Stimulated activated CD4-positive, alpha-beta T cell treated with anti-CD3 and anti-CD28 coated beads, Interleukin-1b, Interleukin-23, amount 100 ng/mL, for 4 hours (primary cell): Measurements from ENCODE around the gene MGAT3.

ENCODE experiments used
- DNase-seq, 2 donors: peaks; one replicate each; pipeline ENCODE4 v3.0.0-alpha.2; 2020; ENCODE audit warnings: low read depth in 2 of 2

Gene MGAT3

GRCh38 chr22:39450258-39450955, 6.4 kb upstream of the MGAT3 start:
- DNase-seq: no peak

- no peak for DNase-seq
Measured at GRCh38 chr22:39452740-39453040, 4.1 kb upstream of the MGAT3 start.

- DNase-seq: no peak
Measured at GRCh38 chr22:39453765-39454378, 2.9 kb upstream of the MGAT3 start.

DNA sequence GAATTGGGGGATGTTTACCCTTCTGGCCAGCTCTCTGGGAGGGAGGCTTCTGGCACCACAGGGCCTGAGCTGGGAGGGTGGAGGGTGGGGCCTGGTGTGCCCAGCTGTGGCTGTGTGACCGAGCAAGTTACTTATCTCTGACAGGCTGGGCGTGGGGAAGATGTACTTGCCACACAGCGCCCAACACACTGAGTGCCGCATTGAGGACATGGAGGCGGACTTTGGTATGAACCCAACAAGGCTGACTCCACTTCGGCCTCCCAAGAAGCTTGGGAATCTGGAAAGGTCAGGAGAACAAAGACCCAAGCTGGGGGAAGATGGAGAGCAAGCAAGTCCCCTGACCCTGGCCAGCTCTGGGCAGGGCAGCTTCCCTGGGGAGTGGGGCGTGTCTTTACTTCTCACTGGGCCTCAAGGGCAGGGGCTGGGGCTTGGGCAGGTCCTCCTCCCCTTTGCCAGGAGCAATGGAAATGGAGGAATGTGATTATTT, 2.4 kb upstream of the MGAT3 start:
- no peak for DNase-seq

DNA sequence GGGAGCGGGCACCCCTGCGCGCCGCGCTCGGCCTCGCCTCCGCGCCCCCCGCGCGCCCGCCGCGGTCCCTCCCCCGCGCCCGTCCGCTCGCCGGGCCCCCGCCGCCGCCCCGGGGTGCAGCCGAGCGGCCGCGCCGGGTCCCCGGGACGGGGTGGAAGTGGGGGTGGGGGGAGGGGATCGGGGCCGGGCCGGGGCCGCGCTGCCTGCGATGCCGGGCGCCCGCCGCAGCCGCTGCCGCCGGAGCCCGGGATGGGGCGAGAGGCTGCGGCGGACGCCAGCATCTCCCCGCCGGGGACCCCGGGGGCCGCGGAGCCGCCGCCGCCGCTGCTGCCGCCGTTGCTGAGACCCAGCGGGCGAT, 365 bp downstream of the MGAT3 start:
- no peak for DNase-seq

DNA sequence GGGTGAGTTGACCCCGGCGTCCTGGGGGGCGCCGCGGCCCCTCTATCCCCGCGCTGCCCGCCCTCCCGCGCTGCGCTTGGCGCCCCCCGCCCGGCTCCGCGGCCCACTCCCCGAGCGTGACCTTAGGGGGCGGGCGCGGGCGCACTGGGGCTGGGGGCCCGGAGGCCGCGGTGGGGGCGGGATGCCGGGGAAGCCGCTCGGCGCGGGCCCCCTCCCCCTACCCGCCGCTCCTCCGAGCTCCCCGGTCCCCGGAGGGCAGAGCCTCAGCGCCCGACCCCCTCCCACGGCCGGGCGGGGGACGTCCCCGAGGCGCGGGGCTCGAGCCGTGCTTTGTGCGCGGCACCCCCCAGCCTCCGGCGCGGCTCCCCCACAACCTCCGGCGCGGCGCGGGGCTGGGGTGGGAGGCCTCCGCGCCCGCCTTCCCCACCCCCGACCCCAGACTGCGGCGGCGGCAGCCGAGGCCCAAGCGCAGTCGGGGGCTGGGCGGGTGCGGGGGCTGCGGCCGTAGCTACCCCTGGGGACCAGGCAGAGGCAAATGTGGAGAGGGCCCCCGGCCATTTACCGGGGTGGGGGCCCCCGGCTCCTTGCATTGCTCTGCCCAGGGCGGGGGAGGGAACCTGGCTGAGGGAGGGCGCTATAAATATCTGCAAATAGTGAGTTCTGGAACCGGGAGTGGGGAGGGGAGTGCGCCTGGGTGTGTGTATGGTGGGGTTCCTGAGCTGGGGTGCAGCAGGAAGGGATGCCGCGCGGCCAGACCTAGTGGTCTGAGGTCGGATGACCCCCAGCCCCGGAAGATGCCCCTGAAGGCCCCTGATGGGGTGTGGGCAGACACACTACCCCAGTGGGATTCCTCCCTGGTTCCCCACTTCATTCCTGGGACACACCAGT, 988 bp downstream of the MGAT3 start:
- no peak for DNase-seq

GRCh38 chr22:39458444-39459083, 1.8 kb downstream of the MGAT3 start:
- no peak for DNase-seq

- DNase-seq: no peak
Measured at GRCh38 chr22:39459681-39460080, 2.9 kb downstream of the MGAT3 start.

DNA sequence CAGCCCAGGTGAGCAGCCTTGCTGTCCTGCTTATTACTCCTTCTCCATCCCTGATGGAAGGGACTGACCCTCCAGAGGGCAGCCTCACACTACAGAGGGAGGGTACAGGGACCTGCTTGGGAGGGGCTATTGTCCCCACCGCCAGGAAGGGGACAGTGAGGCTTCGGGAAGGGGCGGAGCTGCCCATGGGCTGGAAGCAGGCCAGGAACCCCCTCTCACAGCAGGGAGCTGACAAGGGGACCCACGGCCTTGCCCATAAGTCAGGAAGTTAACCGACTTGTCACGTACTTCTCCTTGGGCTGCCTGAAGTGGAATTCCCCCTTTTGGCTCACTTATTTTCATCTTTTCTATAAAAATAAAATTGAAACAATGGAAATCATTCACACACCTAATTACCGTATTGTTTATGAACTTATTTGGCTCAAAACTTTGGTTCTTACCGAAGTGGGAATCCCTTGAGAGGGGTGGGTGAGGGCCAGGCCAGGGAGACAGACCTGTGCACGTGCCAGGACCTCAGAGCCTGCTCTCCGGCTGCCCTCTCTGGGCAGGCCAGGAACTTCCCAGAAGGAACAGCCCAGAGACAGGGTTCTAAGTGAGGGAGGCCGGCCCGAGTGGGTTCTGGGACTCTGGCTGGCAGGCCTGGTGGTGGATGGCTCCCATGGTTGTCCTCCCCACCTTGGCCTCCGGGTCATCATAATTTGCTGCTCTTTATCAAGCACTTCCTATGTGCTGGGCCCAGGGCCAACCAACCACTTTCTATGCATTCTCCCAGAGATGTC, 5.8 kb downstream of the MGAT3 start:
- DNase-seq: no peak

DNA sequence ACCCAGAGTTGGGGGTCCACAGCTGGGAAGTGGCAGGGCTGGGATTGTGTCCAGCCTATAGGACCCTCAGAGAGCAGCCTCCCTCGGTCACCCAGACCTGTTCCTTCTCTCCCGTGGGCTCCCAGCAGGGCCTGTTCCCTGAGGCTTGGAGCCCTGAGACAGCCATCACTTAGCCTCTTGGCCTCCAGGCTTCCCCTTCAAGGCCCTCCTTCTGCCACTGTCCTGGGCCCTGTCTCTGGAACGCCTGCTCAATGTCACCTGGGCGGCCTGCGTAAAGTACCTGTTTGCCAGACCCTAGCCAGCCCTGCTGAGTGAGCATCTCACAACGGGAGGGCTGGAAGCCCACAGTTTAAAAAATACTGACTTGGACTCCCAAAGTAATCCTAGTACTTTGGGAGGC, 6.5 kb downstream of the MGAT3 start:
- DNase-seq: no peak

DNA sequence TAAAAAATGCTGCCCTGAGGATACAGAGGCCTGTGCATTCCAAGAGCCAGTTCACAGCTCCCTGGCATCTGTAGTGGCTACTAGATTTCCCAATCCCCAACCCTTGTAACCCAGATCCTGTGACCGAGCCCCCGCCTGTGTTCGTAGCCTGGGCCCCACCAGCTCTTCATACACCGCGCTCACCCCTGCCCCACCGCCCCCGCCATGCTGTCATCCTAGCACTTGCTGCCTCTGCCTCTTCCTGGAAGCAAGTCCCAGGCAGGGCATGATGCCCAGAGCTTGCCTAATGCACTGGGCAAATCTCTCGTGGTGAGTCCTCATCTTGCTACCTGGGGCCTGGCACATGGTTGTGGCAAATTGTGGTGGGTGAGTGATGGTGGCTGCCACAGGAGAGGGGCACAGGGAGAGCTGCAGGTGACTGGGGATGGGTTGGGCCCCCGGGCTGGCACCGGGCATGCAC, 7.1 kb downstream of the MGAT3 start:
- DNase-seq: no peak

GRCh38 chr22:39466228-39467006, 9.6 kb downstream of the MGAT3 start:
- DNase-seq: no peak

- DNase-seq: no peak
Measured at GRCh38 chr22:39467390-39467895, 10.6 kb downstream of the MGAT3 start.

DNA sequence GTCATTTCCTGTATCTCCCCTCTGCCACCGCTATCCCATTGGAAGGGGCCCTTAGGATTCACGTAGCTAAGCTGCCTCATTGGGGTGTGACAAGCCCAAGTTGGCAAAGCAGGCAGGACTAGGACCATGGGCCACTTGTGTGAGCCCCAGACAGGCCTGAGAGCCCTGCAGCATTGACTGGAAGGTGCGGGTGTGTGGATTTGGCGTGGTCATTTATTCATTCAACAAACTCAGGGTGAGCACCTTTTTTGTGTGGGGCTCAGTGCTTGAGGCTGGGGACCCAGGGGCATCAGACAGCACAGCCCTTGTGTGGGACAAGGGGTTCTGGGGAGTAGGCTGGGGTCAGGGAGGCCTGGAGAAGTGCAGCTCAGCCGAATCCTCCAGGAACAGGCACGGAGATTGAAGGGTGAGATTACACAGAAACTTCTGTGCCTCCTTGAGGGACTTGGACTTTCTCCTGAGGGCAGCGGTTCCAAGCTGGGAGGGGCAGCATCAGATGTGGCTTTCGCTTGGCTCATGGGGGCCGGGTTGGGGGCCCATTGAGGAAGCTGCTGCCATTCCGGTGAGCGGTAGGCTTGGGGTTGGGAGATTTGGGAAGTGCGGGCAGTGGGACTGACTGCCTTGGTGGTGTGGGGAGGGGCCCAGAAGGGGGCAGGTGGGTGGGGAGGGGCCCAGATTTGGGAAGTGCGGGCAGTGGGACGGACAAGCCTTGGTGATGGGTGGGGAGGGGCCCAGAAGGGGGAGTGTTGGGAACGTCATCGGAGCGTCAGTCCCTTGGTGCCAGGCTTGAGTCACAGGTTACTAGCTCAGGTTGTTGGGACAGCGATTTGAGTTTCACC, 11.9 kb downstream of the MGAT3 start:
- no peak for DNase-seq

DNA sequence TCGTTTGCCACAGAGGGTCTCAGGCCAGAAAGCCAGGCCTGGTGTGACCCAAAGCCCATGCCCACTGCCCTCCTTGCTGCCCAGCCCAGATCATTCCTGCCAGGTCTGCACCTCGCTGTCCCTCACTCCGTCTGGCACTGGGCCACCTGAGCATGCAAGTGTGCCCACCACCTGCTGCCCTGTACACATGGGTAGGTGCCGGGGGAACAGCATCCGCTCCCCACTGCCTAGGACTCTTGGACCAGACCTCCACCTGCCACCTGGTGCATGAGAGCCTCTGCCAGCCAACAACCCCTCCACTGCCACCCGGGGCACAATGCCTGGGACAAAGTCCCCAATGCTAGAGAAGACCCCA, 12.5 kb downstream of the MGAT3 start:
- DNase-seq: no peak

DNA sequence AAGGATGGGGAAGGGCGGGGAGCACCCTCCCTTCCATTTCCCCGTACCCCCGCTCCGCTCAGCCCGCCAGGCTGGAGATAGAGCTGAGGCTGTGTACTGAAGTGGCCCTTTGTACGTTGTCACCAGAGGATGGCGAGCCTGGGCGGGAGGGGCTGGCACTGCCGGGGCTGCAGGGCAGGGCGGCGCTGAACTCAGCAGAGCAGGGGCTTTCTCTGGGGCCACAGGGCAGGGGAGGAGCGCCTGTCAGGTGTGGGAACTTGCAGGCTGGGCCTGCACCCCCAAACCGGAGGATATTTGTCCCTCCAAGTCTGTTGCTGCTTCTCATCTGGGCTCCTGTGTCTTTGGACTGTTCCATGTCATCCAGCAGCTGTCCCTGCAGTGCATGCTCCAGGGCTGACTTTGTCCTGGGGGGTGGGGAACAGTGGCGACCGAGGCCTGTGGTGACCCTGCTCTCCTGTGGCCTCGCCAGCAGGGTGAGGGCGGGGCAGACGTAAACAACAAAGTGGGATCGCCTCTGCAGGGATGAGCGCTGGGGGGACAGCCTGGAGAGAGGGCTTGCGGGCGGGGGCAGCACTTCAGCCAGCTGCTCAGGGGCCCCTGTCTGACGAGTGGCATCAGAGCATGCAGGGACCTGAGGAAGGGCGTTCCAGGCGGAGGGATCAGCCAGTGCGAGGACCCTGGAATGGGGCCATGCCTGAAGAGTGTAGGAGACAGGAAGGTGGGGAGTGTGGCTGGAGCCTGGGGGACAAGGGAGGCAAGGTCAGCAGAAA, 13.1 kb downstream of the MGAT3 start:
- no peak for DNase-seq

- DNase-seq: no peak
Measured at GRCh38 chr22:39470451-39471291, 13.9 kb downstream of the MGAT3 start.
